Islet of Langerhans (tissue), 1 donor: ENCODE measurements around the gene PIK3CA.

Source experiments
- FAIRE-seq: peaks from one replicate; lab custom pipeline; 2011; peaks lifted over from hg19 to GRCh38; lab: Jason Lieb, UNC

The PIK3CA gene

DNA sequence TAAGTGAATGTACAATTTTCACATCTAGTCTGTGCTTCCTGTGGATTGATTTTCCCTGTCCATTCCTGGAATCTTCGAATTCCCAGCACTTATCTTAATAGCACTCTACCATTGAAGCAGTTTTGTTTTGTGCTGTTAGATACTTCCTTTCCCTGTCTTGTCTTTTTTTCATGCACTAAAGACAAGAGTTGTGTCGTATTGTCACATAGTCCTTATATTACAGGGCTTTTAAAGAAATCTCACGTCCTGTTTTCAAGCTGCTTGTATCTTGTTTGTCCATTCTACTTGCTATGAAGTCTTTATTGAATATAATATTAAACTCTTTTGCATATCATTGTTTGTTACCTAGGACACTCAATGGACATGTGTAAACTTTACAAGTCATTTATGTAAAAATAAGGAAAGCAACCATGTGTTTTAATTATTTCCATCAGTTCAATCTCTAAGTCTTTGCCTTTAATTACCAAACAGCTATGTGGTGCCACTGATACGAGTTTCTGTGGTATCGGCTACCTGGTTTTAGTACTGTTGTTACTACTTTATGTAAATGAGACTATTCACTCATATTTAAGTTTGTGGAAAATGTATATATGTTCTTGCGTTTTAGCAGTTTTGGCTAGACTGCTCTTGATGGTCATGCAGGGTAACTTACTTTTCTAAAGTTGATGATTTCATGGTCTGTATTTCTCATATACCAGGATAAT lies 10.3 kb downstream of the PIK3CA start:
- no peak for FAIRE-seq

DNA sequence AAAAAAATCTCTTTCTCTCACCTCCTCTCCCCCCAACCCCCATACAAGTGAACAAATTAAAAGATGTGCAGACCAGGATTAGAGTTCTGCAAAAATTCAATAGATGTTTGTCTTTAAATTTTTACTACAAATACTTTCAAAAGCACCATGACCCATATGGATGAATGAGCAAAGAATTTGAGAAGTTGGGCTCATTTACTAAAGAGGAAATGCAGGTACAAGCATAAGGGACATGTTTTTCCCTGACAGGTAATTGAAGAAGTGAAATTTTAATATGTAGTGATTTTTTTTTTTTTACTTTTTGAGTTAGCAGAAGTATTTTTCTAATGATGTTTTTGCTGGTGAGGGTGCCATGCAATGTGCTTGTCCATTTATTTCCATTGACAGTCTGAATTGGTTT lies 15.3 kb downstream of the PIK3CA start:
- no peak for FAIRE-seq

DNA sequence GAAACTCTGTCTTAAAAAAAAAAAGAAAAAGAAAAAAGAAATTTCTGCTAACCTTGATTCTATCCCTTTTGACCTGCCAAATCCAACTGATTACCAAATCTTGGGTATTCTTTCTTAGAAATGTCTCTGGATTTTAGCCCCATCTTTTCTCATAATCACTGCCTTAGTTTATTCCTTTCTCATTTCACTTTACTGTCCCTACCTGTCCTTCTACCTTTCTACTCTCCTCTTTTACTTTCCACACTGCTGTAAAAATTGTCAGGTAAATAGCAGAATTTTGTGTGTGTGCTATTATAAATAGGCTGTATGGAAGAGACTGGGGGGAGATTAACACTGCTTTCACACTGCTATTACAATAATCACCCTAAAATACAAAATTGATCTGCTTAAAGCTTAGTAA lies 16.7 kb downstream of the PIK3CA start:
- FAIRE-seq, result no peak

DNA sequence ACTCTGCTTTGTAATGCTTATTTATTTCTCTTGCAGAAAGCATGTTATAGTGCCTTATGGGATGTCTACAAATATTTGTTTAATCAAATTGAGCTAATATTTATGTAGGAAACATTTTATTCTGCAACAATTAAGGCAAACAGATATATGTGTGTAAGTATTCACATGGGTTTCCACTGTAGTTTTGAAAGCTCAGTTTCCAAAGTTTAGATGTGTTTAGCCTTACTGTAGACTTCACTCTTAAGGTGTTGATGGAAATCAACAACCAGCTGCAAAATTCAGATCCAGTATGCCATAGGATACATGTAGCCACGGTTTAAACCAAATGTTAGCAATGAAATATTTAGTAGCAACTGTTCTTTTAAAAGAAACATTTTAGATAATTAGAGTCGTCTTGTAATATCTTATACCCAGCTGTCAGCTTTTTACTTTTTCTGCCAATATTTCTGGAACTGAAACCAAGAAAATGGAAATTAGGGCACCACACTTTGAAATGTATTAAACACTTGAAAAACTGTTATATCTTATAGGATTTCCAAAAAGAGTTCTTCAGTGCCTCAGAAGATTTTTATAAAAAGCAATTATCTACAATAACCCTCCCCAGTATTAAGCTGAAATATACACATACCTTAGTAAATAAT lies 18.5 kb downstream of the PIK3CA start:
- FAIRE-seq, result no peak

DNA sequence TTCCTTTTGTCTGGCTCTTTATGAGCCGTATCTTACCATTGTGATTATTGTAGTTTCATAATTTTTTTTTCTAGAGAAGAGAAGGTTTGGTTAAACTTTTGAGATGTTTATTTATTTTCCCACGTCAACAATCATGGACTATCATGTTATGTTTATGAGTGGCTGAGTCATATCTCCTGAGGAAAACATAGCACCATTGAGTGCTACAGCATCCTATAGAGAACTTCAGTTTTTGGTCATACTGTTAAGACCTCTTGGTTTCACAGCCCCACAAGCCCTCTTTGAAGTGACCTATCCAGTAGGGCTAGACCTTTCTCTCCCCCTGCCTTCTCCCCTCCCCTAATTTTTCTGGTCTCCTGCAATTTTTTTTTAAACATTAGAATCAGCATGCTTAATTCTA lies 20.8 kb downstream of the PIK3CA start:
- FAIRE-seq, result no peak

DNA sequence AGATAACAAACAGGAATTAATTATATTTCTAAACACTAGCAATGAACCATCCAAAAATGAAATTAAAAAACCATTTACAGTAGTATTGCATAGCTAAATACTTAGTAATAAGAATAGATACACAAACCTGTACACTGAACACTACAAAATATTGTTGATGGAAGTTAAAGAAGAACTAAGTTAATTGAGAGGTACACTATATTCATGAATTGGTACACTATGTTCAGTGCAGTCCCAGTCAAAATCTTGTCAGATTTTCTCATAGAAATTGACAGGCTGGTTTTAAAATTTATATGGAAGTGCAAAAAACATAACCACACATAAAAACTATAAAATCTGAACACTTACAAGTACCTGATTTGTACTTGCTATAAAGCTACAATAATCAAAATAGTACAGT lies 24.4 kb downstream of the PIK3CA start:
- FAIRE-seq, result no peak

DNA sequence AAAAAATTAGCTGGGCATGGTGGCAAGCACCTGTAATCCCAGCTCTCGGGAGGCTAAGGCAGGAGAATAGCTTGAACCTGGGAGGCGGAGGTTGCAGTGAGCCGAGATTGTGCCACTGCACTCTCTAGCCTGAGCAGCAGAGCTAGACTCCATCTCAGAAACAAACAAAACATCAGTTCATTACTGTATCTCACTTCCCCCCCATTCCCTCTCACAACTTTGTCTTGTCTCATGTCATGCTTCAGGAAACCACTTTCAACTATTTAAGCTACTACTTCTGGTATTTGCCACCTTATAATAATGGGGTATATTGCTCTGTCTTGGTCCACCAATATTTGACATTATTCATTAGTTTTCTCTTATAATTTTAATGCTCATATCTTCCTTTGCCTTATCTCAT lies 26.2 kb downstream of the PIK3CA start:
- FAIRE-seq, result no peak

DNA sequence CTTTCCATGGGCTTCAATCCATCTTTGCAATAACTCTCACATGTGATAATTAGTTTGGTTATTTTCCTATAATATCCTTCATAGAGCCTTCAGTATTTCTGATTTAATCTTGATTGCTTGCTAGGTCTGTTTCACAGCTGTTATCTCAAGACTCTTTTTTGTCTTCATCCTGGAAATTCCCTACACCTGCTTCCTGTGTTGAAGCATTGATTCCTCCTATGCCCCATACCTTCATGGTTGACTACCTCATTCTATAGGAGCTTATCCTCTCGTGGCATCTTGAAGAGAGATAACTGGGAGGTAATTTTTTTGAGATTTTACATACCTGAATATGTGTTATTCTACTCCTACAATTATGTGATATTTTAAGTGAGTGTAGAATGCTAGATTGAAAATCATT lies 26.7 kb downstream of the PIK3CA start:
- FAIRE-seq, result no peak

DNA sequence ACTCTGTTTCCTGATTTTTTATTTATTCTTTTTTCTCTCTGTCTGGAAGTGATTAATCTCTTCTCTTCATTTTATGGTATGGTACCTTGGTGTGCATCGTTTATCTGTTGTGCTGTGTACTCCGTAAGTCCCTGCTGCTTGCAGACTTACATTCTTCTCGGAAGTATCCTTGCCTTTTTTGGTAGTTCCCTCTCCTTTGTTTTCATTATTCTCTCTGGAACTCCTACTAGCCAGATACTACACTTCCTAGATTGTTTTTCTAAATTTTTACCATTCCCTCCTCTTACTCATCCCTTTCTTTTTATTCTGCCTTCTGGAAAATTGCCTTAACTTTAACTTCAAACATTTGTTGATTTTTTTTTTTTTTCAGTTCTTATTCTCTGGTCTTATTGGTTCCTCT lies 27.2 kb downstream of the PIK3CA start:
- no peak for FAIRE-seq

DNA sequence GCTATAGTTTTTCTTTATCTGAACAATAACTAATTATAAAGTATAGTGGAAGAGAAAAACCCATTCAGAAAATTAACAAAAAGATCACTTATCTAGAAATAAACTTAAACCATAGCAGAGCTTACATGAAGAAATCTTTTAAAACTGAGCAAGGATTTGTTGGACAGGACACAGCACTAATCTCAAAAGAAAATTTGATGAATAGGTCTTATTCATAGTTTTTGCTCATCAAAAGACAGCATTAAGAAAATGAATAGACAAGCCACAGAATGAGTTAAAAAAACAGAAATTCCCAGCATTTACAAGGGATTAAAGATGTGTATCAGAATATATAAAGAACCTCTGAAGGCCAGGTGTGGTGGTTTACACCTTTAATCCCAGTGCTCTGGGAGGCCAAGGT lies 29.5 kb downstream of the PIK3CA start:
- no peak for FAIRE-seq

DNA sequence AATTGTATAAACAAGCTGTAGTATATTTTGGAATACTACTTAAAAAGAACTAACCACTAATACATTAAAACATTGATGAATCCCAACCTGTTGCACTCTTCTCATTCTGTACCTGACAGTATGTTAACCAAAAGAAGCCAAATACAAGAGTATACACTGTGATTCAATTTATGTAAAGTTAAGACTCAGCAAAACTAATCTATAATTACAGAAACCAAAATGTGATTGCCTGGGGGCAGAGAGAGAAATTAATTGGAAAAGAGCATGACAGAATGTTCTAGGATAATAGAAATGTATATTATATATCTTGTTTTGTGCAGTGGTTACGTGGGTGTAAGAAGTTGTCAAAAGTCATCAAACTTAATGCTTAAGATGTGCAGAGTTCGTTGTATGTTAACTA lies 31.1 kb downstream of the PIK3CA start:
- no peak for FAIRE-seq

DNA sequence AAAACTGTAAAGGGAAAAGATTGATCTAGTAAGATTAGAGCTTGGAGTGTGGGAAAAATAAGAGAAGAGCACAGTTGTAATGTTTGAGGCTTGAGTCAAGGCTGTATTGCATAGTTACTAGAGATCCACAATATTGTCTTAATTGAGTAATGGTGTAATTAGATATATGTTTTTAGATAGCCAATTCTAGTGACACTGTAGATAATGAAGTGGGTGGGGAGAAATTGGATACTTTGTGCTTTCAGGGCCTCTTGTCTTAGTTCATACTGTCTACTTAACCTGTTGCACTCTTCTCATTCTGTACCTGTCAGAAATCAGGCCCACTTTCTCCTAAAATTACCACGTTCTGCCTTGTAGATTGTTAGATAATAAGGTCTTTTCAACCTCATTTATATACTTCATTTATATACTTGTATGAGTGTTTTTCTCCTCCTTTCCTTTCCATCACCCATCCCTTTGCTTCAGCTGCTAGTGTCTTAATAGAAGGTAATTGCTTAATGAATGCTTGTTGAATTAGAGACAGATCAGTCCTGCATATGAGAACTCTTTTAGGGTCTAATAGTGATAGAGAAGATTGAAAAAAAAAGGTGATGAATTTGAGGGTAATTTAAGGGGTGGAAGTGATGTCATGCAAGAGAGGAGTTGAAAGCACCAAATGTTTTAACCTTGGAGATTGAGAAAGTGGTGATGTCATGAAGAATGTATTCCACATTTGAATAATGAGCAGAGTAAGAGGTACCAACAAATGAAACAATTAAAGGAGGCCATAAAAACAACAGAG lies 32.0 kb downstream of the PIK3CA start:
- FAIRE-seq, result peak; percentile 5

DNA sequence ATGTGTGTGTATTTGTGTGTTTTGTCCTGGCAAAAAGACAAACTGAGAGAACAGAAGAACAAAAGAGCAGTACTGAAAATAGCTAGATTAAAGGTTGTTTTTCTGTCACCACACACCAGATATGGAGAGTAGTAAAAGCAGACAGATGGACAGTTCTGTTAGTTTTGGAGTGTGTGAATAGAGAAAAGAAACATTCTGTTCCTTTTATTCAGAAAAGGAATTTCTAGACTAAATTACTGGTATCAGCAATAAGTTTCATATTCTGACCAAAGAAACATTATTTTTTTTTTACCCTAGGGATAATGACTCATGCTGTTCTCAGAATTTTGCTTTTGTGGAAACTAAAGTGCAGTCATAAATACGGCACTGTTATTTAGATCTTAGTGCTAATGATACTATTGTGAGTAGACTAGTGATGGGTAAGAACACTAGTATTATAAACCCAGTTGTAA lies 32.9 kb downstream of the PIK3CA start:
- FAIRE-seq, result peak; percentile 55

DNA sequence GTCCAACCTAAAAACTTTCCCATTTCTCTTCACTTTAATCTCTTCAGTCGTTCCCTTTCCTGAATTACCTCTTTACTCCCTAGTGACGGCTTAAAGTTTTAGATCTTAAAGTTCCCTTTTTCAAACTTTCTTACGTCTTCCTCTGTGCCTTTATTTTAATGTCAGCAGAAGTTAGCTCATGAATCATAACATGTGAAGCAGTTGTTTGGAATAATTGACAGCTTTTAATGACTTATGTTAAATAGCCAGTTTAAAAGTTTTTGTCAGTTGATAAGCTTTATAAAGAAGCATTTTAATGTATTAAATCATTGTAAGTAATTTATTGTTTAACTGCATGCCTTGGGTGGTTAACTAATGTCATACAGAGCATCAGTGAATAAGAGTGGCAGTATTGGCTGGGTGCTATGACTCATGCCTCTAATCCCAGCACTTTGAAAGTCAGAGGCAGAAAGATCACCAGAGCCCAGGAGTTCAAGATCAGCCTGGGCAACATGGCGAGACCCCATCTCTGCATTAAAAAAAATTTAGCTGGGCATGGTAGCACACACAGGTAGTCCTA lies 33.9 kb downstream of the PIK3CA start:
- no peak for FAIRE-seq

DNA sequence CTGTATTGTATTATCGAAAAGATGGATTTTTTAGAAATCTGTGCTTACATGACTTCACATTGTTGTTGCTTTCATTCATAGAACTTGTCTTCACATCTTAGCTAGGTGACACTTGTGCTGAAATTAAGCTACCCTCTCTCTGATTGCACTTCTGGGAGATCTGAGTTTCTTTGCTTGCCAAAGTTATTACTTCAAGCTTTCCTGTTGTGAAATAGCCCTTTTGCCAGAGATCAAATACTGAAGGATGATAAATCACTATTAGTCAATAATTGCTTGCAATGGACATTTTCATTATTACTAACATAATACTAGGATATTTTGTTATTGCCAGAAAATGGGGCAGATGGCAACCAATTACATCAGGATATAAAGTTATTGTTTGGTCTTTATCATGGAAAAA lies 34.7 kb downstream of the PIK3CA start:
- FAIRE-seq, result no peak

DNA sequence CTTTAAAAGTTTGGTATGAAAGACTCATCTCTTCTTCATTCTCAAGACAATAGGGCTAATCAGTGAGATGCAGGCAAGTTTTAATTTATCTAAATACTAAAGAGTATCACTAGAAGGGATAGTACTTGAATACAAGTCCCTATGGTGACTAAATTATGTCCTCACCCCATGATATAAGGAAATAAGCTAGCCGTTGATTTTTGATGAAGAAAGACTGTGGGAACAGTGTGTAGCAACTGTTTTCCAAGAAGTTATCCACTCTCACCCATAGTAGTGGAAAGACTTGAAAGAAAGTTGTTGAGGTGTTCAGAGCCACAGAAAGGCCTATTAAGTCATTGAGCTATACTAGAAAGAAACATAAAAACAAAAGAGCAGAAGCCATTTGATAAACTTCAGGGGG lies 36.7 kb downstream of the PIK3CA start:
- no peak for FAIRE-seq

DNA sequence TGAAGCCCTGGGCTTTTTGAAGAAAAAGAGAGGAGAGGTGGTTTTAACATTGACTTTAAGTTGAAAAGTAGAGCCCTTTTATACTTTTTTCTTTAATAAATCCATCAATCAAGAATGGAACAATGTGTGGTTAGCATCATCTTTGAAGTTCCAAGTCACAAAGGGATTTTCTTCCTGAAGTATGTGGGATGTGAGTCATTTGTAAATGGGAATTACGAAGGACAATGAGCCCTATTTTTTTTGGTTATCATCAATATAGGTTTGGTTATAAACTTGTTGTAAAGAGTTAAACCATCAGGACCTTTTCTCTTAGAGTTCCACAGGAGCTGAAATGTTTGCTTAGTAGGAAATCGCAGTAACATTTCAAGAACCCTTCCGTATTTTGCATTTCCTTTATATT lies 38.3 kb downstream of the PIK3CA start:
- FAIRE-seq, result no peak

DNA sequence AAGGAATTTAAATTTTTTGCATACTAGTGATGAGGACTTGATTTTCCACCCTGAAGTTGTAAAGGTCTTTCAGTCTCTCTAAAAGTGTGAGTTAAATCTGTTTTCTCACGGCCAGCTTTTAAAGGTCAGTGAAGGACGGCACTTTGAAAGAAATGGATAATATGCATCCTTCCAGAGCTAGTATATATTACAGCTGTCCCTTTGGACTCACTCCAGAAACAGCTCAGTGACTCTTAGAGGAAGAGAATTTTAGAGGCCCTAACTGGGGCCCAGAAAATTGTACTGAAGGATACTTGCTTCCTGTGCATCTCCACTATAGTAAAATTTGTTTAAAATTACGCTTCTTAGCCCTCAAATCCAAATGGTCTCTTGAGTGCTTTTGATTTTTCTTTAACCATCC lies 41.6 kb downstream of the PIK3CA start:
- FAIRE-seq, result no peak

DNA sequence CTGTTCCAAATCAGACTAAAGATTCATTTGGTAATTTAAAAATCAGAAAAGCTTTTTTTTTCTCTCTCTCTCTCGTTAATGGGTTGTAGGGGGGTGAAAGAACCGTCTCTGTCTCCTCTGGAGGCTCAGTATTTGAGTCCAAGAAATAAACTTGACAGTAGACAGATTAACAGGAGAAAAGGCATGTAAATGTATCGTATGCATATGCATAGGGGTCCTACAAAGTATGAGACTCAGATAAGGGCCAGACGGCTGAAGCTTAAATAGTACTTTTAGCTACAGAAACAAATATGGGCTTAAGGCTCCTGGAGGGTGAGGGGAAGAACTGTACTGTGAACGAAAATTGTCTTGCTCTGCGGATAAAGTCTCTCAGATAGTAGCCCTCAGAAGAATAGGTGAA lies 42.4 kb downstream of the PIK3CA start:
- FAIRE-seq, result no peak

DNA sequence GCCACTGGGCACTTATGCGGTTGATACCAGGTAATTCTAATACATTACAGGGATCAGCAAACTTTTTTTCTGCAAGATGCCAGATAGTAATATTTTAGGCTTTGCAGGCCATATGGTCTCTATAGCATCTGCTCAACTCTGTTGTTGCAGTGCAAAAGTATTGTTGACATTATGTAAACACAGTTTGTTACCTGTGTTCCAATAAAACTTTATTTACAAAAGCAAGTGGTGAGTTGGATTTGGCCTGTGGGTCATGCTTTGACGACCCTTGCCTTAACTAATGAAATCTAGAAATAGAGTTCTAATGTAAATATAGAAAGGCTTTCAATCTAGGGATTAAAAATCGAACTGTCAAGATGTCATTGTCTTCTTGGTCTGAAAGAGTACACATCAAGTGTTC lies 44.4 kb downstream of the PIK3CA start:
- no peak for FAIRE-seq

DNA sequence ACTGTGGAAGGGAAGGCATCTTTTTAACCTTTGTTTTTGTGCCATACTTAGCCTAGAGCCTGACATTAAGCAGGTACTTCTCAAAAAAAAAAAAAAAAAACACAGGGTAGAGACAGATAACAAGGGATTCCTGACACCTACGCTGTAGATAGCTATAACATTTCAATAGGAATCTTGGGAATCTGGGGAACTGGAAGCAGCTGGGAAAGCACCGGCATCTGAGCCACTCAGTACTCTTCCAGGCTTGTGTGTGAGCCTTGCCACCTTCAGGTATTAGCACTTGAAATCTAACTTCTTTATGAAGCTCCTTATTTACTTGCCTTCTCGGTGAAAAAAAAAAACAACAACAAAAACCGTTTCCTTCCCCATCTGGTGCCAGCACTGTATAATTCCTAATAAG lies 46.8 kb downstream of the PIK3CA start:
- no peak for FAIRE-seq

DNA sequence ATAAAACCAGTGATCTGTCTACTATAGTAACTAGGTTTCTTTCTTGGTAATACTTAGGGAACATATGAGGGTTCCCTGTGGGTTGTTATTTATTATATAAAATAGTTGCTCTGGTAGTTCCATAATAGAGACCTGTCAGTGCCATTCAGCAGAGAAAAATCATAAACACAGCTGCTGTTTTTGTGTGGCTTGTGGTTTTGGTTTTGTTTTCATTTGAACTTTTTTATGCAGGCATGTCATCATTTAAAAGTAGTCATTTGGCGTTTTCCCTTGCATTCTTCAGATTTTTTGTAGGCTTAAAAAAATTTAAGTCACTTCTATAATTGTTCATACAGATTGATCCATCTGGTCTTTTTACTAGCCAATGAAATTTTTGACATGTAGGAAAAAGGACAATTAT lies 47.9 kb downstream of the PIK3CA start:
- FAIRE-seq, result no peak

DNA sequence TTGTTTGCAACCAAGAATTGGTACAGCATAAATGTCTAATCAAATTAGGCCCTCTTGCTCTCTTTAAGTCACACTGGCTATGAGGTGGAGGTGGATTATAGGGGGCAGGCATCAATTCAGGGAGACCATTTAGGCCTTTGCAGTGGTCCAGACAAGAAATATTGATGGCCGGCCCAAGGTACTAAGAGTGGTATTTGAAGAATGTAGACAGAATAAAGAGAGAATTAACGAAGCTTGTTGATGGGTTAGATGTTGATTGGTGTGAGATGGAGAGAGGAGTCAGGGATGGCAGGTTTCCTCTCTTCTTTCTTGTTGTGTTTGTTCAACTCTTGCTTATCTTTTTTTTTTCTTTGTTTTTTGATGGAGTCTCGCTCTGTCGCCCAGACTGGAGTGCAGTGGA lies 48.5 kb downstream of the PIK3CA start:
- no peak for FAIRE-seq
